ENCODE data around the gene NR4A1.
A peak's percentile ranks its signal among the peaks of the same experiment; 100 is the strongest.

The NR4A1 gene

GRCh38 chr12:52010692-52011601, 40.3 kb upstream of the NR4A1 start:
- H3K4me3 Mint-ChIP-seq = no peak overlapping the region
- CTCF ChIA-PET = interaction anchor here (11.6 kb wide), 1 partner anchor 9 kb away, joined by 196 read pairs; no protein-coding TSS in a partner anchor
- no peak overlapping the region for H3K27ac Mint-ChIP-seq
- no peak for DNase-seq
- peaks cover 34% of the 10 kb centered on the region for H3K27me3 Mint-ChIP-seq
- H3K9me3 Mint-ChIP-seq = no peaks in the 10 kb centered on the region
- peaks cover 21% of the 10 kb centered on the region for H3K4me1 Mint-ChIP-seq
- H3K36me3 Mint-ChIP-seq = peaks cover 6% of the 10 kb centered on the region

GRCh38 chr12:52011602-52012214, 39.5 kb upstream of the NR4A1 start:
- H3K9me3 Mint-ChIP-seq = no peaks in the 10 kb centered on the region
- CTCF ChIA-PET = interaction anchor here (11.6 kb wide), 1 partner anchor 8 kb away, joined by 196 read pairs; no protein-coding TSS in a partner anchor
- H3K27me3 Mint-ChIP-seq = peaks cover 26% of the 10 kb centered on the region
- DNase-seq = no peak
- H3K4me3 Mint-ChIP-seq = no peak overlapping the region
- peaks cover 15% of the 10 kb centered on the region for H3K4me1 Mint-ChIP-seq
- peaks cover 6% of the 10 kb centered on the region for H3K36me3 Mint-ChIP-seq
- H3K27ac Mint-ChIP-seq = no peak overlapping the region

- Mint-ChIP-seq H3K36me3 (peaks cover 6% of the 10 kb centered on the region), H3K9me3 (no peaks in the 10 kb centered on the region), H3K4me1 (peaks cover 2% of the 10 kb centered on the region), H3K27me3 (peaks cover 8% of the 10 kb centered on the region), H3K4me3 (no peak overlapping the region), H3K27ac (no peak overlapping the region)
- DNase-seq = no peak
- CTCF ChIA-PET = interaction anchor here (1.0 to 1.2 kb wide), 3 partner anchors 10 to 21 kb away, joined by 3 to 6 read pairs (median 4); no protein-coding TSS in a partner anchor
These were observed 37.5 kb upstream of the NR4A1 start for GRCh38 chr12:52013626-52014310.

GRCh38 chr12:52014567-52015530, 36.4 kb upstream of the NR4A1 start:
- H3K4me1 Mint-ChIP-seq = no peaks in the 10 kb centered on the region
- CTCF ChIA-PET = interaction anchor here (1.0 to 9.0 kb wide), 4 partner anchors 8 to 22 kb away, joined by 3 to 196 read pairs (median 6); partner anchors contain the start of gene TAMALIN
- H3K27me3 Mint-ChIP-seq = no peaks in the 10 kb centered on the region
- no peak overlapping the region for H3K27ac Mint-ChIP-seq
- no peaks in the 10 kb centered on the region for H3K9me3 Mint-ChIP-seq
- peaks cover 6% of the 10 kb centered on the region for H3K36me3 Mint-ChIP-seq
- H3K4me3 Mint-ChIP-seq = no peak overlapping the region
- no peak for DNase-seq

- Mint-ChIP-seq H3K36me3 (peaks cover 6% of the 10 kb centered on the region), H3K27ac (no peak overlapping the region), H3K9me3 (no peaks in the 10 kb centered on the region), H3K4me3 (no peak overlapping the region), H3K4me1 (peaks cover 6% of the 10 kb centered on the region), H3K27me3 (peaks cover 6% of the 10 kb centered on the region)
- CTCF ChIA-PET = interaction anchor here (1.2 to 9.0 kb wide), 3 partner anchors 8 to 22 kb away, joined by 3 to 196 read pairs (median 7); partner anchors contain the start of gene TAMALIN
- no peak for DNase-seq
These were observed 35.7 kb upstream of the NR4A1 start for GRCh38 chr12:52015532-52016041.

- peaks cover 28% of the 10 kb centered on the region for H3K27me3 Mint-ChIP-seq
- no peak for DNase-seq
- CTCF ChIA-PET = interaction anchor here (0.6 to 17.2 kb wide), 5 partner anchors 8 to 125 kb away, joined by 3 to 637 read pairs (median 196); partner anchors contain the start of genes ATG101, SMIM41 and TAMALIN
- no peak overlapping the region for H3K4me3 Mint-ChIP-seq
- no peaks in the 10 kb centered on the region for H3K36me3 Mint-ChIP-seq
- peaks cover 23% of the 10 kb centered on the region for H3K4me1 Mint-ChIP-seq
- no peak overlapping the region for H3K27ac Mint-ChIP-seq
- H3K9me3 Mint-ChIP-seq = no peaks in the 10 kb centered on the region
These were observed 32.7 kb upstream of the NR4A1 start for GRCh38 chr12:52018433-52019112.

- CTCF ChIA-PET = interaction anchor here (1.1 to 17.2 kb wide), 7 partner anchors 12 to 600 kb away, joined by 3 to 637 read pairs (median 3); partner anchors contain the start of genes ATG101, SMIM41 and TAMALIN
- no peak overlapping the region for H3K4me3 Mint-ChIP-seq
- peaks cover 29% of the 10 kb centered on the region for H3K4me1 Mint-ChIP-seq
- no peak overlapping the region for H3K27ac Mint-ChIP-seq
- no peak for DNase-seq
- H3K9me3 Mint-ChIP-seq = no peaks in the 10 kb centered on the region
- H3K27me3 Mint-ChIP-seq = peaks cover 31% of the 10 kb centered on the region
- H3K36me3 Mint-ChIP-seq = no peaks in the 10 kb centered on the region
These were observed 32.0 kb upstream of the NR4A1 start for GRCh38 chr12:52019113-52019770.

GRCh38 chr12:52020539-52021336, 30.5 kb upstream of the NR4A1 start:
- Mint-ChIP-seq H3K27me3 (peaks cover 41% of the 10 kb centered on the region), H3K36me3 (no peaks in the 10 kb centered on the region), H3K4me1 (peaks cover 44% of the 10 kb centered on the region), H3K9me3 (no peaks in the 10 kb centered on the region), H3K4me3 (no peak overlapping the region), H3K27ac (no peak overlapping the region)
- peak; percentile 83 for DNase-seq
- CTCF ChIA-PET = interaction anchor here (0.6 to 17.2 kb wide), 20 partner anchors 9 to 601 kb away, joined by 3 to 637 read pairs (median 4); partner anchors contain the start of genes ATG101, SMIM41 and TAMALIN

GRCh38 chr12:52022841-52023181, 28.4 kb upstream of the NR4A1 start:
- Mint-ChIP-seq H3K36me3 (no peaks in the 10 kb centered on the region), H3K9me3 (no peaks in the 10 kb centered on the region), H3K4me1 (peaks cover 51% of the 10 kb centered on the region), H3K4me3 (peak overlapping the region; percentile 84), H3K27me3 (peaks cover 41% of the 10 kb centered on the region), H3K27ac (peak overlapping the region; percentile 81)
- CTCF ChIA-PET = interaction anchor here (0.5 to 17.2 kb wide), 20 partner anchors 9 to 207 kb away, joined by 3 to 637 read pairs (median 8); partner anchors contain the start of genes ATG101, SMIM41 and TAMALIN
- no peak for DNase-seq

GRCh38 chr12:52023182-52023975, 27.9 kb upstream of the NR4A1 start:
- Mint-ChIP-seq H3K27ac (peak overlapping the region; percentile 99), H3K4me3 (peak overlapping the region; percentile 84), H3K36me3 (no peaks in the 10 kb centered on the region), H3K9me3 (no peaks in the 10 kb centered on the region), H3K27me3 (peaks cover 41% of the 10 kb centered on the region), H3K4me1 (peaks cover 51% of the 10 kb centered on the region)
- CTCF ChIA-PET = interaction anchor here (0.7 to 17.2 kb wide), 19 partner anchors 9 to 148 kb away, joined by 3 to 637 read pairs (median 8); partner anchors contain the start of genes ATG101, SMIM41 and TAMALIN
- DNase-seq = peak; percentile 96
